NCI-H748 treated with DMSO at 0.1 percent for 48 hours (cell line): ENCODE measurements around the gene HSD11B1.

Experiments used
- DNase-seq: peaks from one replicate; lab custom pipeline; 2025; lab: John Stamatoyannopoulos, UW

Gene HSD11B1

DNA sequence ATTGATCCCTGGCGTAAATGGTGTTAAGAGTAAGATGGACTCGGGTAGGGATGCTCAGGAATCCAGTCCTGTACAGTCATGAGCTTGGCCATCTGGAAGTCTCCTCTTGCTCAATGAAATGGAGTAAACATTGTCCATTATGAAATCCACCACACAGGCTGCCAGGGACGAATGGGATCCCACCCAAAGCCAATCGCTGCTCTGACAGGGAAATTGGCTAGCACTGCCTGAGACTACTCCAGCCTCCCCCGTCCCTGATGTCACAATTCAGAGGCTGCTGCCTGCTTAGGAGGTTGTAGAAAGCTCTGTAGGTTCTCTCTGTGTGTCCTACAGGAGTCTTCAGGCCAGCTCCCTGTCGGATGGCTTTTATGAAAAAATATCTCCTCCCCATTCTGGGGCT, at the start of gene HSD11B1:
Gene HSD11B1, plus strand, starts transcription at position 263 of the 400 bp plus-strand sequence. Its CDS starts 97 bp downstream, at position 360.
- no peak for DNase-seq

- DNase-seq, result no peak
Measured at GRCh38 chr1:209655411-209656231, 49.0 kb upstream of the HSD11B1 start.

GRCh38 chr1:209657140-209657879, 47.3 kb upstream of the HSD11B1 start:
- DNase-seq, result no peak

DNA sequence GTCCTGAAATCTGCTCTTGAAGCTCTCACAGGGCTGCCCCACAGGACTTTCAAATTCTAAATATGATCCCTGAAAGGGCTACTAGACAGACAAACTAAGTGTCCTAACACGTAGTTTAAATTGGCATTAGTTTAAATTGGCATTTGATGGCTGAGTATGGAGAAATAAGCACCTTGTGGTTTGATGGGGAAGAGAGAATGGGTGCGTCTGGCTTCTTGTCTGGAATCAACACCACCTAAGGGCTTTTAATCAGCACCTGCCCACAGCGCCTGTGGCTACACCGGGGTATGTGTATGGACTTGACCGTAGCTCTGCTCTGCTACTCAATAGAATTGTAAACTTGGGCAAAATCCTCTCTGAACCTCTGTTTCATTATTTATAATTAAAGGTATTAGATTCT, 46.7 kb upstream of the HSD11B1 start:
- DNase-seq, result no peak

GRCh38 chr1:209659909-209660308, 44.7 kb upstream of the HSD11B1 start:
- DNase-seq, result no peak

DNA sequence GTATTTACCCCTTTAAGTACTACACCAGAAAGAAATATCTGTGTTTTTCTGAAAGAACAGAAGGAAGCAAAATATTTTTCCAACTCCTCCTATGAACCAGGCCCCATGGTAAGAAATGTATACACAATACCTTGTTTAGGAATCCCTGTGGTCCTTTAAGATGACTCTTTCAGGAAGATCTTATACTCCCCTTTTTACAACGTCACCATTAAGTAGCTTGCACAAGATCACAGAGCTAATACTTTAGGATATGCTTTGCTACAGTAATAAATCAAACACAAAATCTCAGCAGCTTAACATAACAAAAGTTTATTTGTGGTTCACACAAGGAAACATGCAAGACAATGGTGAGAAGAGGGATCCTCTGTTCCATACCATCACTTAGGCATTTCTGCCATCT, 43.6 kb upstream of the HSD11B1 start:
- no peak for DNase-seq

GRCh38 chr1:209662879-209663327, 41.7 kb upstream of the HSD11B1 start:
- no peak for DNase-seq

- no peak for DNase-seq
Measured at GRCh38 chr1:209667103-209667502, 37.5 kb upstream of the HSD11B1 start.

DNA sequence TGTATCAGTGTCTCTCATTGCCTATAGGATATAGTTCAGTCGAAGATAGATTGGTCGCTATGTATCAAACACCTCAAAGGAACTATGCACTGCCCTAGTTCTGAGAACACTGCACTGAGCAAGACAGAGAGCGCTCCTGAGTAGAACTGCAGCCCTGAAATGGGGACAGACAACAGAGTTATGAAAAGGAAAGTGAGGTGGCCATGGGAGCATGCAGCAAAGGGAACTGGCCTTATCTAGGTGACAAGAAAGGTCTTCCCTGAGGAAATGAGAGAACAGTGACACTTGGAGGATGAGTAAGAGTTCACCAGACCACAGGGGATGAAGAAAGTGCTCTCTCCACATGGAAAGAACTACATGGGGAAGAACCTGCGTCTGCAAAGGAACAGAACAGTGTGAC, 36.9 kb upstream of the HSD11B1 start:
- DNase-seq, result no peak

DNA sequence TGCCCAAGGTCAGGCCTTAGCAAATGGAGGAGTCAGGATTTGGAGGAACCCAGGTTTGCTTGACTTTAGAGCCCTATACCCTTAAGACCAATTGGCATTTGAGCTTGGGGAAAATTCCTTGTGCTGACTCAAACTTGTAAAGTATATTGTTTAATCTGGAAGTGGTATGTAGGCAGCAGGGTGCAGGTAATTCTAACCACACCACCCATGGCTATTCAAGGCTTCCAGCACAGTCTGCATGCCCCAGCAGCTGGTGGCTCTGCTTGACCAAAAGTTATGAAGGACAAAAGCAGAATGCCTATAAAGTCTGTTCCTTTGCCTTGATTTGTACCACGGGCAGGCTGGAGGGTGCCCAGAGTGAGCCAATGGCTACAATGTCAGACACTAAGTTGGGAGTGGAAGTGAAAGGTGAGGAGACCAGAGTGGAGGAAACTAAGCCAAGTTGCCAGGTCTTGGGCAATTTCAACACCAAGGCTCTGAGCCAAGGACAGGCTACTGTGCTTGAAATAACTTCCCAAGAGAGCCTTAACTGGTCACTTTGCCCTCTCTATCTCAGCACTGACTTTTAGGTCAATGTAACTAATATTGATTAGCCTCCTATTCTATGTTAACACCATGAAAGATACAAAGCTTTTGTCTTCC, 34.1 kb upstream of the HSD11B1 start:
- DNase-seq, result no peak

DNA sequence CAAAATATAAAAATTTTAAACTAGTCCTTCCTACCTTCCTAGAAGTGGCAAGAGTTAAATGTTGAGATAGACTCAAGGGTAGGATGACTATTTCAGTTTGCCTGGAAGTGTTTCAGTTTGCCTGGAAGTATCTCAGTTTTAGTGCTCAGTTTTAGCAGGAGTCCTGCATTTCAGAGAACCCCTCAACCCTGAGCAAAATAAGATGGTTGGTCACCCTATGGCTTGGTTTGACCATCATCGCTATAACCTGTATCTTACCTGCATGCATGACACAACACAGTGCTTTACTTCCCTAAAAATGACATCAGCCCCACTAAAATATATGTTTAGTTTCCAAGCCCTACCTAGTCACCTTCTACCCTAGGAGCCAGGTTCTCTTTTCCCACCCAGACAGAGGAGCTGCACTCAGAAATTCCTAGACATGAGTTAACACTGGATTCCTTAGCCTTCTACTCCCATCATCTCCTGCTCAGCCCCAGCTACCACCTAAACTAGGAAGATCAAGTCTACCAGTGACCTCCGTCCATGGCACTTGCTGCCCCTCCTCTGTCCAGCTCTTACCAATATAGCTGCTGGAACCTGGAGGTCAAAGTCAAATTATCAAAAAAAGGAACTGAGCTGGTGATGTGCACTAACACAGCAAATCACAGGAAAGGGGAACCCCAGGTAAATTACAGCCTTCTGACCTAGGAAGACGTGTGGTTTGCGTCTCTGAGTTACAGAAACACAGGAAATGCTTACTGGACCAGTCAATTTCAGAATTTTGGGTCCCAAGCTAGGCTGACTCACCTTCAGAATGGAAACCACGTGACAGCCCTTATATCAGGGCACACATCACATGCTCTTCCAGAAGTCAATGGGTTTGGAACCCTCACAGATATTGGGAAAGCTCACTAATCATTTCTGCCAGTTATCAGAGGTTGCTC, 31.7 kb upstream of the HSD11B1 start:
- no peak for DNase-seq

DNA sequence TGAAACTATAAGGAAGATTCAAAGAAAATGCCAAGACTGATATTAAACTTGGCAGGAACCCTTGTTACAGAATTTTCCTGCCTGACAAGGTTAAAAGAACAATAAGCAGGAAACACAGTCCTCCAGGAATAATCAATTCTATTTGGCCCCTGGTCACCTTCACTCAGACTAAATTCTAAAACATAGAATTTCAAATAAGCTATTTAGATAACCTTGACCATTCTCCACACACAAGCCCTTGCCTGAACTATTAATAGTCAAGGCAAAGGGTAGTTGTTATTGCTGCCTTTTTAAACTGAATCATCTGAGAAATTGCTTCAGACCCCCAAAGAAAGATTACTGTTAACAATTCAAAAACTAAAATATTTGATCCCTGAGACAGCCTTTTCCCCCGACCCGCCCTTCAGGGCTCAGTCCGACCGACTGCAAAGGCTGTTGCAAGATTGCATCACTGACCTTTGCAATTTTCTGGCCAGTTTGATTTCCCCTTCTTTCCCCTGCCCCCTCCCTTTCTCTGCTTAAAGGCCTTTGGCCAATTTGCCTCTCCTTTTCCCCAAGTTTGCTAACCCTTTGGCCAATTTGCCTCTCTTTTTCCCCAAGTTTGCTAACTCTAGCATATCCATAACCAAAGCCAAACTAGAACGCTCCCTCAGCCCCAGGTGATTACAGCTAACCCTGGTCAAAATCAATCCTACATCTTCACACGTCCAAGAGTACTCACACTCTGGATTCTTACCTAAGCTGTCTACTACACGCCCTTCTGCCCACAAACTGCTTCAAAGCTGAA, 30.8 kb upstream of the HSD11B1 start:
- no peak for DNase-seq

GRCh38 chr1:209674957-209675564, 29.6 kb upstream of the HSD11B1 start, which contains the start of gene G0S2:
Gene G0S2, plus strand, starts transcription at chr1:209675412. Its CDS starts 273 bp downstream, at chr1:209675685.
- peak; percentile 65 for DNase-seq

DNA sequence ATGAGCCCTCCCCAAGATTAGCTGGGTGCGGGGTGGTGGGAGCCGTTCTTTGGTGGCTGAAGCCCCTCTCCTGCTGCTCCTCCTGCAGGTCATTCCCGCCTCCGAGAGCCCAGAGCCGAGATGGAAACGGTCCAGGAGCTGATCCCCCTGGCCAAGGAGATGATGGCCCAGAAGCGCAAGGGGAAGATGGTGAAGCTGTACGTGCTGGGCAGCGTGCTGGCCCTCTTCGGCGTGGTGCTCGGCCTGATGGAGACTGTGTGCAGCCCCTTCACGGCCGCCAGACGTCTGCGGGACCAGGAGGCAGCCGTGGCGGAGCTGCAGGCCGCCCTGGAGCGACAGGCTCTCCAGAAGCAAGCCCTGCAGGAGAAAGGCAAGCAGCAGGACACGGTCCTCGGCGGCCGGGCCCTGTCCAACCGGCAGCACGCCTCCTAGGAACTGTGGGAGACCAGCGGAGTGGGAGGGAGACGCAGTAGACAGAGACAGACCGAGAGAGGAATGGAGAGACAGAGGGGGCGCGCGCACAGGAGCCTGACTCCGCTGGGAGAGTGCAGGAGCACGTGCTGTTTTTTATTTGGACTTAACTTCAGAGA, 29.0 kb upstream of the HSD11B1 start:
- DNase-seq, result peak; percentile 65

- no peak for DNase-seq
Measured at GRCh38 chr1:209678981-209679539, 25.6 kb upstream of the HSD11B1 start.

GRCh38 chr1:209685821-209686220, 18.8 kb upstream of the HSD11B1 start:
- DNase-seq, result no peak

GRCh38 chr1:209686322-209686721, 18.3 kb upstream of the HSD11B1 start:
- DNase-seq, result no peak

- no peak for DNase-seq
Measured at GRCh38 chr1:209688746-209689234, 15.9 kb upstream of the HSD11B1 start.

DNA sequence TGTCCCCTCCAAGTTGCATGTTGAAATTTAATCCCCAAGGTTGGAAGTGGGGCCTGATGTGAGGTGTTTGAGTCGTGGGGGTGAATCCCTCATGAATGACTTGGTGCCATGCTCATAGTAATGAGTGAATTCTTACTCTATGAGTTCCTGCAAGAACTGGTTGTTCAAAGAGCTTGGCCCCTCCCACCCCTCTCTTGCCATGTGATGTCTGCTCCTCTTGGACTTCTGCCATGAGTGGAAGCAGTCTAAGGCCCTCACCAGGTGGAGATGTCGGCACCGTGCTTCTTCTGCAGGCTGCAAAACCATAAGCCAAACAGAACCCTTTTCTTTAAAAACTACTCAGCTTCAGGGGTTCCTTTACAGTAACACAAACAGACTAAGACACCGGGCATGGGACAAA, 15.2 kb upstream of the HSD11B1 start:
- DNase-seq, result no peak
